Measurements from ENCODE around the gene HJURP.

Gene HJURP

GRCh38 chr2:233841183-233841582, 13.2 kb downstream of the HJURP start:
- Histone ChIP-seq H3K27ac (ENCODE audit: low read depth in 2 of 2, low read length in 2 of 2) (no peak overlapping the region), H3K36me3 (ENCODE audit: control insufficient read depth in 2 of 2, insufficient read depth in 2 of 2, low read length in 2 of 2) (peaks cover 0 to 16% of the 10 kb centered on the region in 2 donors), H3K4me3 (ENCODE audit: low read length in 2 of 2) (no peak overlapping the region), H3K27me3 (ENCODE audit: control insufficient read depth in 2 of 2, insufficient read depth in 2 of 2, low read length in 2 of 2) (no peaks in the 10 kb centered on the region), H3K4me1 (ENCODE audit: control insufficient read depth in 2 of 2, insufficient read depth in 2 of 2, low read length in 2 of 2) (no peaks in the 10 kb centered on the region), H3K9me3 (ENCODE audit: control insufficient read depth in 2 of 2, low read length in 2 of 2) (no peaks in the 10 kb centered on the region), H3K9ac (ENCODE audit: low read depth in 1 of 2, low read length in 2 of 2) (no peak overlapping the region)

- no peak overlapping the region for H3K27ac ChIP-seq (ENCODE audit: low read depth in 2 of 2, low read length in 2 of 2)
- no peak overlapping the region for H3K9ac ChIP-seq (ENCODE audit: low read depth in 1 of 2, low read length in 2 of 2)
- no peaks in the 10 kb centered on the region for H3K4me1 ChIP-seq (ENCODE audit: control insufficient read depth in 2 of 2, insufficient read depth in 2 of 2, low read length in 2 of 2)
- H3K9me3 ChIP-seq (ENCODE audit: control insufficient read depth in 2 of 2, low read length in 2 of 2): no peaks in the 10 kb centered on the region
- no peak overlapping the region for H3K4me3 ChIP-seq (ENCODE audit: low read length in 2 of 2)
- H3K36me3 ChIP-seq (ENCODE audit: control insufficient read depth in 2 of 2, insufficient read depth in 2 of 2, low read length in 2 of 2): peaks cover 0 to 16% of the 10 kb centered on the region in 2 donors
- no peaks in the 10 kb centered on the region for H3K27me3 ChIP-seq (ENCODE audit: control insufficient read depth in 2 of 2, insufficient read depth in 2 of 2, low read length in 2 of 2)
Observed at GRCh38 chr2:233840520-233840919, 13.8 kb downstream of the HJURP start.

- Histone ChIP-seq H3K4me3 (ENCODE audit: low read length in 2 of 2) (no peak overlapping the region), H3K4me1 (ENCODE audit: control insufficient read depth in 2 of 2, insufficient read depth in 2 of 2, low read length in 2 of 2) (no peaks in the 10 kb centered on the region), H3K36me3 (ENCODE audit: control insufficient read depth in 2 of 2, insufficient read depth in 2 of 2, low read length in 2 of 2) (peaks cover 0 to 16% of the 10 kb centered on the region in 2 donors), H3K9ac (ENCODE audit: low read depth in 1 of 2, low read length in 2 of 2) (no peak overlapping the region), H3K27me3 (ENCODE audit: control insufficient read depth in 2 of 2, insufficient read depth in 2 of 2, low read length in 2 of 2) (no peaks in the 10 kb centered on the region), H3K9me3 (ENCODE audit: control insufficient read depth in 2 of 2, low read length in 2 of 2) (no peaks in the 10 kb centered on the region), H3K27ac (ENCODE audit: low read depth in 2 of 2, low read length in 2 of 2) (no peak overlapping the region)
Observed at GRCh38 chr2:233839447-233839820, 14.9 kb downstream of the HJURP start.

GRCh38 chr2:233838726-233839446, 15.4 kb downstream of the HJURP start:
- H3K9ac ChIP-seq (ENCODE audit: low read depth in 1 of 2, low read length in 2 of 2): no peak overlapping the region

DNA sequence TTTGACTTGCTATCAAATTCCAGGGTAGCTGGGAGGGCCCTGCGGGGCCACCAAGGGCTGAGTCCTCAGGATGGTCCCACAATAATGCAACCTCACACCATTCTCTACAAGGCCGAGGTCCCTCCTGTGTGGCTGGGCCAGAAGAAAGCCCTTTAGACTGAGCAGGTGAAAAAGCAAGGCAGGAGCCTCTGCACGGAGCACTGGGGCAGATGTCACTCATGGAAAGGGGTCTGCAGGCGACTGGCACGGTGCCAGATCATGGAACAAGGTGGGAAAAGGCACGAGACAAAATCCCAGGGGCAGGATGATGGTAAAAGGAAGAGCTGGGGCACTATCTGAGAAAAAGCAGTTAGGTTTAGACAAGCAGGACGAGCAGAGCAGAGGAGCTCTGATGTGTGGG, 16.1 kb downstream of the HJURP start:
- Histone ChIP-seq H3K27ac (ENCODE audit: low read depth in 2 of 2, low read length in 2 of 2) (no peak overlapping the region), H3K36me3 (ENCODE audit: control insufficient read depth in 2 of 2, insufficient read depth in 2 of 2, low read length in 2 of 2) (peaks cover 0 to 10% of the 10 kb centered on the region in 2 donors), H3K9ac (ENCODE audit: low read depth in 1 of 2, low read length in 2 of 2) (no peak overlapping the region), H3K4me1 (ENCODE audit: control insufficient read depth in 2 of 2, insufficient read depth in 2 of 2, low read length in 2 of 2) (no peaks in the 10 kb centered on the region), H3K27me3 (ENCODE audit: control insufficient read depth in 2 of 2, insufficient read depth in 2 of 2, low read length in 2 of 2) (no peaks in the 10 kb centered on the region), H3K9me3 (ENCODE audit: control insufficient read depth in 2 of 2, low read length in 2 of 2) (no peaks in the 10 kb centered on the region), H3K4me3 (ENCODE audit: low read length in 2 of 2) (no peak overlapping the region)

More at GRCh38 chr2:233838726-233839446, 15.4 kb downstream of the HJURP start:
- H3K4me1 ChIP-seq (ENCODE audit: control insufficient read depth in 2 of 2, insufficient read depth in 2 of 2, low read length in 2 of 2): no peaks in the 10 kb centered on the region
- no peak overlapping the region for H3K27ac ChIP-seq (ENCODE audit: low read depth in 2 of 2, low read length in 2 of 2)
- no peaks in the 10 kb centered on the region for H3K9me3 ChIP-seq (ENCODE audit: control insufficient read depth in 2 of 2, low read length in 2 of 2)
- H3K27me3 ChIP-seq (ENCODE audit: control insufficient read depth in 2 of 2, insufficient read depth in 2 of 2, low read length in 2 of 2): no peaks in the 10 kb centered on the region
- peaks cover 0 to 12% of the 10 kb centered on the region in 2 donors for H3K36me3 ChIP-seq (ENCODE audit: control insufficient read depth in 2 of 2, insufficient read depth in 2 of 2, low read length in 2 of 2)
- H3K4me3 ChIP-seq (ENCODE audit: low read length in 2 of 2): no peak overlapping the region

- no peak overlapping the region for H3K27ac ChIP-seq (ENCODE audit: low read depth in 2 of 2, low read length in 2 of 2)
- peaks cover 0 to 10% of the 10 kb centered on the region in 2 donors for H3K36me3 ChIP-seq (ENCODE audit: control insufficient read depth in 2 of 2, insufficient read depth in 2 of 2, low read length in 2 of 2)
Observed at GRCh38 chr2:233837694-233838229, 16.6 kb downstream of the HJURP start.

DNA sequence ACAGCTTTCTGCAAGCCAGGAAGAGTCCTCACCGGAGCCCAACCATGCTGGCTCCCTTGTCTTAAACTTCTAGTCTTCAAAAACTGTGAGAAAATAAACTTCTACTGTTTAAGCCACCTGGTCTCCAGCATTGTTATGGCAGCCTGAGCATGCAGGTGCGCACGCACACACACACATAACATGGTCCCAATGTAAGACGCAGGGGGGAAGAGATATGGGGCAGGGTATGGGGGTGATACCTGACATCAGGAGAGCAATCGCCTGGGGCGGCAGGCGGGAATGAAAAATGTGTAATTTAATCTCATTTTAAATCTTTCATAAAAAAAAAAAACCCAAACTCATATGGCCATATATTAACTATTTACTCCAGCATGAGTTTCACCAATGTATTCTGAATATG, 18.0 kb downstream of the HJURP start:
- H3K4me1 ChIP-seq (ENCODE audit: control insufficient read depth in 2 of 2, insufficient read depth in 2 of 2, low read length in 2 of 2): no peaks in the 10 kb centered on the region
- H3K4me3 ChIP-seq (ENCODE audit: low read length in 2 of 2): no peak overlapping the region
- H3K27me3 ChIP-seq (ENCODE audit: control insufficient read depth in 2 of 2, insufficient read depth in 2 of 2, low read length in 2 of 2): no peaks in the 10 kb centered on the region
- H3K9me3 ChIP-seq (ENCODE audit: control insufficient read depth in 2 of 2, low read length in 2 of 2): no peaks in the 10 kb centered on the region
- peaks cover 0 to 10% of the 10 kb centered on the region in 2 donors for H3K36me3 ChIP-seq (ENCODE audit: control insufficient read depth in 2 of 2, insufficient read depth in 2 of 2, low read length in 2 of 2)
- H3K9ac ChIP-seq (ENCODE audit: low read depth in 1 of 2, low read length in 2 of 2): no peak overlapping the region
- no peak overlapping the region for H3K27ac ChIP-seq (ENCODE audit: low read depth in 2 of 2, low read length in 2 of 2)

More at GRCh38 chr2:233837694-233838229, 16.6 kb downstream of the HJURP start:
- Histone ChIP-seq H3K4me1 (ENCODE audit: control insufficient read depth in 2 of 2, insufficient read depth in 2 of 2, low read length in 2 of 2) (no peaks in the 10 kb centered on the region), H3K9me3 (ENCODE audit: control insufficient read depth in 2 of 2, low read length in 2 of 2) (no peaks in the 10 kb centered on the region), H3K9ac (ENCODE audit: low read depth in 1 of 2, low read length in 2 of 2) (no peak overlapping the region), H3K4me3 (ENCODE audit: low read length in 2 of 2) (no peak overlapping the region), H3K27me3 (ENCODE audit: control insufficient read depth in 2 of 2, insufficient read depth in 2 of 2, low read length in 2 of 2) (no peaks in the 10 kb centered on the region)

- Histone ChIP-seq H3K9ac (ENCODE audit: low read depth in 1 of 2, low read length in 2 of 2) (no peak overlapping the region), H3K27me3 (ENCODE audit: control insufficient read depth in 2 of 2, insufficient read depth in 2 of 2, low read length in 2 of 2) (no peaks in the 10 kb centered on the region), H3K27ac (ENCODE audit: low read depth in 2 of 2, low read length in 2 of 2) (no peak overlapping the region), H3K4me1 (ENCODE audit: control insufficient read depth in 2 of 2, insufficient read depth in 2 of 2, low read length in 2 of 2) (no peaks in the 10 kb centered on the region), H3K9me3 (ENCODE audit: control insufficient read depth in 2 of 2, low read length in 2 of 2) (no peaks in the 10 kb centered on the region), H3K36me3 (ENCODE audit: control insufficient read depth in 2 of 2, insufficient read depth in 2 of 2, low read length in 2 of 2) (peaks cover 0 to 10% of the 10 kb centered on the region in 2 donors), H3K4me3 (ENCODE audit: low read length in 2 of 2) (no peak overlapping the region)
Observed at GRCh38 chr2:233835230-233836186, 18.8 kb downstream of the HJURP start.

- Histone ChIP-seq H3K9ac (ENCODE audit: low read depth in 1 of 2, low read length in 2 of 2) (no peak overlapping the region), H3K27me3 (ENCODE audit: control insufficient read depth in 2 of 2, insufficient read depth in 2 of 2, low read length in 2 of 2) (no peaks in the 10 kb centered on the region), H3K4me1 (ENCODE audit: control insufficient read depth in 2 of 2, insufficient read depth in 2 of 2, low read length in 2 of 2) (no peaks in the 10 kb centered on the region), H3K4me3 (ENCODE audit: low read length in 2 of 2) (no peak overlapping the region), H3K36me3 (ENCODE audit: control insufficient read depth in 2 of 2, insufficient read depth in 2 of 2, low read length in 2 of 2) (peaks cover 0 to 2% of the 10 kb centered on the region in 2 donors), H3K9me3 (ENCODE audit: control insufficient read depth in 2 of 2, low read length in 2 of 2) (no peaks in the 10 kb centered on the region), H3K27ac (ENCODE audit: low read depth in 2 of 2, low read length in 2 of 2) (no peak overlapping the region)
Observed at GRCh38 chr2:233833345-233833744, 21.0 kb downstream of the HJURP start.

- H3K27ac ChIP-seq (ENCODE audit: low read depth in 2 of 2, low read length in 2 of 2): no peak overlapping the region
Observed at GRCh38 chr2:233832869-233833311, 21.4 kb downstream of the HJURP start.

More at GRCh38 chr2:233832869-233833311, 21.4 kb downstream of the HJURP start:
- Histone ChIP-seq H3K9ac (ENCODE audit: low read depth in 1 of 2, low read length in 2 of 2) (no peak overlapping the region), H3K27me3 (ENCODE audit: control insufficient read depth in 2 of 2, insufficient read depth in 2 of 2, low read length in 2 of 2) (no peaks in the 10 kb centered on the region), H3K4me3 (ENCODE audit: low read length in 2 of 2) (no peak overlapping the region), H3K36me3 (ENCODE audit: control insufficient read depth in 2 of 2, insufficient read depth in 2 of 2, low read length in 2 of 2) (no peaks in the 10 kb centered on the region), H3K4me1 (ENCODE audit: control insufficient read depth in 2 of 2, insufficient read depth in 2 of 2, low read length in 2 of 2) (no peaks in the 10 kb centered on the region), H3K9me3 (ENCODE audit: control insufficient read depth in 2 of 2, low read length in 2 of 2) (no peaks in the 10 kb centered on the region)

All from mucosa of rectum (tissue), 2 donors.